ENCODE results near the gene AZIN2. TPM values are rescaled to one million over a fixed set of nuclear protein-coding genes. Genes with fewer than 3 reads are reported as not detected.

Gene AZIN2
- total RNA-seq, 4 donors from 2014 or later: 11.6 to 93.3 (median 42.0) TPM

GRCh38 chr1:33168556-33169289 is 87.8 kb downstream of the AZIN2 start:
- no peaks in the 10 kb centered on the region for H3K4me1 ChIP-seq
- in situ Hi-C loops (cut with MboI; ENCODE audit: low pct_ligation_motif_present in 1 of 4, low pct_unique_long_range_greater_than_20kb in 1 of 4, low sequenced_read_pairs in 3 of 4): no loop called here
- H3K9me3 ChIP-seq: no peaks in the 10 kb centered on the region
- TF ChIP-seq, protein P1, sequence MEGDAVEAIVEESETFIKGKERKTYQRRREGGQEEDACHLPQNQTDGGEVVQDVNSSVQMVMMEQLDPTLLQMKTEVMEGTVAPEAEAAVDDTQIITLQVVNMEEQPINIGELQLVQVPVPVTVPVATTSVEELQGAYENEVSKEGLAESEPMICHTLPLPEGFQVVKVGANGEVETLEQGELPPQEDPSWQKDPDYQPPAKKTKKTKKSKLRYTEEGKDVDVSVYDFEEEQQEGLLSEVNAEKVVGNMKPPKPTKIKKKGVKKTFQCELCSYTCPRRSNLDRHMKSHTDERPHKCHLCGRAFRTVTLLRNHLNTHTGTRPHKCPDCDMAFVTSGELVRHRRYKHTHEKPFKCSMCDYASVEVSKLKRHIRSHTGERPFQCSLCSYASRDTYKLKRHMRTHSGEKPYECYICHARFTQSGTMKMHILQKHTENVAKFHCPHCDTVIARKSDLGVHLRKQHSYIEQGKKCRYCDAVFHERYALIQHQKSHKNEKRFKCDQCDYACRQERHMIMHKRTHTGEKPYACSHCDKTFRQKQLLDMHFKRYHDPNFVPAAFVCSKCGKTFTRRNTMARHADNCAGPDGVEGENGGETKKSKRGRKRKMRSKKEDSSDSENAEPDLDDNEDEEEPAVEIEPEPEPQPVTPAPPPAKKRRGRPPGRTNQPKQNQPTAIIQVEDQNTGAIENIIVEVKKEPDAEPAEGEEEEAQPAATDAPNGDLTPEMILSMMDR (IDR thresholded peaks at IDR 0.05): no peak
- no peak for TF ChIP-seq POLR2A (IDR thresholded peaks at IDR 0.05)
- no peak for TF ChIP-seq POLR2AphosphoS5 (IDR thresholded peaks at IDR 0.05)
- TF ChIP-seq EP300 (IDR thresholded peaks at IDR 0.05; ENCODE audit: low read depth): no peak
- intact Hi-C loops (cut with DNase I; ENCODE audit: low total_unique reads): no loop called here
- H3K27ac ChIP-seq: no peak overlapping the region
- no peak overlapping the region for H3K4me3 ChIP-seq
- DNase-seq: no peak
- no peaks in the 10 kb centered on the region for H3K36me3 ChIP-seq
- WGBS, 2 donors (ENCODE audit: low coverage in 1 of 2): 82 to 92% methylated on average over 2 to 11 of the region's 11 CpGs
- H3K27me3 ChIP-seq: no peaks in the 10 kb centered on the region

GRCh38 chr1:33169290-33170055 is 88.5 kb downstream of the AZIN2 start:
- TF ChIP-seq EP300 (IDR thresholded peaks at IDR 0.05; ENCODE audit: low read depth): no peak
- TF ChIP-seq, protein P1 (IDR thresholded peaks at IDR 0.05): no peak
- TF ChIP-seq POLR2A (IDR thresholded peaks at IDR 0.05): no peak
- no peak for TF ChIP-seq POLR2AphosphoS5 (IDR thresholded peaks at IDR 0.05)
- no peaks in the 10 kb centered on the region for H3K9me3 ChIP-seq
- H3K4me1 ChIP-seq: no peaks in the 10 kb centered on the region
- intact Hi-C loops (cut with DNase I; ENCODE audit: low total_unique reads) (loop anchor here (5.0 kb wide), 1 partner anchor 417 kb away; no protein-coding TSS in a partner anchor), in situ Hi-C loops (cut with MboI; ENCODE audit: low pct_ligation_motif_present in 1 of 4, low pct_unique_long_range_greater_than_20kb in 1 of 4, low sequenced_read_pairs in 3 of 4) (no loop called here)
- H3K36me3 ChIP-seq: no peaks in the 10 kb centered on the region
- no peak overlapping the region for H3K27ac ChIP-seq
- H3K27me3 ChIP-seq: no peaks in the 10 kb centered on the region
- no peak overlapping the region for H3K4me3 ChIP-seq
- WGBS, 2 donors (ENCODE audit: low coverage in 1 of 2): 80 to 87% methylated on average over 9 to 11 of the region's 11 CpGs
- DNase-seq: no peak

Other genes with a start within 250 kb of the AZIN2 start
- gene FNDC5, start 210.2 kb upstream of the AZIN2 start, total RNA-seq: under 1 TPM in 2 of 4 donors, not detected in 2; 0.32 to 0.55 TPM
- under 1 TPM in 2 of 4 donors, not detected in 2; 0.64 to 0.96 TPM for gene HPCA, start 194.7 kb upstream of the AZIN2 start, total RNA-seq
- gene TMEM54, start 179.8 kb upstream of the AZIN2 start, total RNA-seq: 1,000 to 10,000 TPM in 2 of 4 donors, 100 to 1,000 TPM in 2; 330 to 1,204 (median 846) TPM
- 10 to 100 TPM; 22.5 to 83.8 (median 62.0) TPM for gene RNF19B, start 116.3 kb upstream of the AZIN2 start, total RNA-seq
- gene AK2, start 44.3 kb upstream of the AZIN2 start, total RNA-seq: 100 to 1,000 TPM; 209 to 296 (median 211) TPM
- 10 to 100 TPM in 1 of 4 donors, 1 to 10 TPM in 3; 4.6 to 52.0 (median 5.8) TPM for gene TRIM62, start 100.9 kb downstream of the AZIN2 start, total RNA-seq
- gene ZNF362, start 175.3 kb downstream of the AZIN2 start, total RNA-seq: 100 to 1,000 TPM in 1 of 4 donors, 10 to 100 TPM in 1, 1 to 10 TPM in 2; 7.9 to 121 (median 12.1) TPM
- not detected for gene A3GALT2, start 239.9 kb downstream of the AZIN2 start, total RNA-seq